ENCODE results near the gene GFY. TPM values are rescaled to one million over a fixed set of nuclear protein-coding genes. Genes with fewer than 3 reads are reported as not detected.
"Not testable (repeated sequence)": the region's sequence is repeated elsewhere in the genome, so short reads cannot be mapped to it uniquely, and the experiment has no call there.

Gene GFY
- polyA plus RNA-seq, 3 donors = not detected

DNA sequence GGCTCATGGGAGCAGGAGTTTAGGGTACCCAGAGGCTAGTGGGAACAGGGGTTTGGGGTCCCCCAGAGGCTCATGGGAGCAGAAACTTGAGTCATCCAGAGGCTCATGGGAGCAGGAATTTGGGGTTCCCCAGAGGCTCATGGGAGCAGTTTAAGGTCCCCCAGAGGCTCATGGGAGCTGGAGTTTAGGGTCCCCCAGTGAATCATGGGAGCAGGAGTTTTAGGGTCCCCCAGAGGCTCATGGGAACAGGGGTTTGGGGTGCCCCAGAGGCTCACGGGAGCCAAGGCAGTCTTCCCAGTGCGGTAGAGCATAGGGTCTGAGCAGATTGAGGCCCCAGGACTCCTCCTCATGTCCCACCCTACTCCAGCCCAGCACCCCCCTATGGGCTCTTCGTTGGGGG lies 40.2 kb downstream of the GFY start:
- no peak for DNase-seq (ENCODE audit: low read depth in 3 of 3, low spot score in 2 of 3)

DNA sequence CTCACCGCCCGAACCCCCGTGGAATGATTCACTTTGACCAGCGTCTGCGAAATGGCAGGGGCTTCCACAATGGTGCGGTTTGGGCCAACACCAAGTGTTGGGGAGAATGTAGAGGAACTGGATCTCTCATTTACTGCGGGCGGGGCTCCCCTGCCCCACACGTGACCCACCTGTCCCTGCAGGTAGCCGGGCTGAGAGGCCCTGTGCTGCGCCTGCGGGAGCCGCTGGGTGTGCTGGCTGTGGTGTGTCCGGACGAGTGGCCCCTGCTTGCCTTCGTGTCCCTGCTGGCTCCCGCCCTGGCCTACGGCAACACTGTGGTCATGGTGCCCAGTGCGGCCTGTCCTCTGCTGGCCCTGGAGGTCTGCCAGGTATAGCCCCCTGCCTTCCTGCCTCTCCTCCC lies 43.0 kb downstream of the GFY start:
- DNase-seq (ENCODE audit: low read depth in 3 of 3, low spot score in 2 of 3) = no peak

DNA sequence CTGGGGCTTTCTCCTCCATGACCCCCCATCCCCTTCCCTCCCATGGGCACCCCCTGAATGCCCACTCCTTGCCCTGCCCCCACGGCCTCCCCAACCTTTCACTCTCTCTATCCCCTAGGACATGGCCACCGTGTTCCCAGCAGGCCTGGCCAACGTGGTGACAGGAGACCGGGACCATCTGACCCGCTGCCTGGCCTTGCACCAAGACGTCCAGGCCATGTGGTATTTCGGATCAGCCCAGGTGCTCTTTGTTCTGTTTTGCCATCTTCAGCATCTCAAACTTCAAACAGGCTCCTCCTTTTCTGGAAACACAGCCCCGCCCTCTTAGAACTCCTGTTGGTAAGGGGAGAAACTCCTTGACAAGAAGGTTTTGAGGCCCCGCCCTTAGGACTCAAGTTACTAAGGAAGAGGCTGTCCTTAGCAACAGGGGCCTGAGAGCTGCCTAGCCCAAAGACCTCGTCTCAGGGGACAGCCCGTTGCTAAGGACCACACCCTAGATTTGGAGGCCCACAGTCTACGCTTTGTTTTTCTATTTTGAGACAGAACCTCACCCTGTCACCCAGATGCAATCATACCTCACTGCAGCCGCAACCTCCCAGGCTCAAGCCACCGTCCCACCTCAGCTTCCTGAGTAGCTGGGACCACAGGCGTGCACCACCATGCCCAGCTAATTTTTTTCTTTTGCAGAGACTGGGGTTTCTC lies 43.7 kb downstream of the GFY start:
- no peak for DNase-seq (ENCODE audit: low read depth in 3 of 3, low spot score in 2 of 3)

DNA sequence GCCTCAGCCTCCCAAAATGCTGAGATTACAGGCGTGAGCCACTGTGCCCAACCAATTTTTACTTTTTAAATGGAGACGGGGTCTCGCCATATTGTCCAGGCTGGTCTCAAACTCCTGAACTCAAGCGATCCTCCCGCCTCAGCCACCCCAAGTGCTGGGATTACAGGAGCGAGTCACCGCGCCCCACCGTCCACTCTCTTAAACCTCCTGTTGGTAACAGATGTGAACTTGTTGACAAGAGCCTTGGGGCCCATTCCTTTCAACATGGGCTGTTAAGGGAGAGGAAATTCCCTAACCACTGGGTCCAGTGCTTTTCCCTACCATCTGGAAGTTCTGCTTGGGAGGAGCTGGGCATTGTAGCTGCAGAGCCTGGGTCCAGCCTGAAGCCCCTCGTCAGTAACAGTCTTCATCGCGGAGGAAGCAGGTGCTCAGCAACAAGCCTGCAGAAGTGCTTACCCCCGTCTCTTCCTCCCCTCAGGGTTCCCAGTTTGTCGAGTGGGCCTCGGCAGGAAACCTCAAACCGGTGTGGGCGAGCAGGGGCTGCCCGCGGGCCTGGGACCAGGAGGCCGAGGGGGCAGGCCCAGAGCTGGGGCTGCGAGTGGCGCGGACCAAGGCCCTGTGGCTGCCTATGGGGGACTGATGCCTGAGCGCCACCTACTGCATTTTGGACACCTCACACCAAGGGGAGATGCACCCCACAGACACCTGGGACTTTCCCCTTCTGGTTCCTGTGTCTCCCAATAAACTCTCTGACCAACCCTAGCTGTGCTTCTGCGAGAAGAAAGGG lies 44.8 kb downstream of the GFY start:
- no peak for DNase-seq (ENCODE audit: low read depth in 3 of 3, low spot score in 2 of 3)

DNA sequence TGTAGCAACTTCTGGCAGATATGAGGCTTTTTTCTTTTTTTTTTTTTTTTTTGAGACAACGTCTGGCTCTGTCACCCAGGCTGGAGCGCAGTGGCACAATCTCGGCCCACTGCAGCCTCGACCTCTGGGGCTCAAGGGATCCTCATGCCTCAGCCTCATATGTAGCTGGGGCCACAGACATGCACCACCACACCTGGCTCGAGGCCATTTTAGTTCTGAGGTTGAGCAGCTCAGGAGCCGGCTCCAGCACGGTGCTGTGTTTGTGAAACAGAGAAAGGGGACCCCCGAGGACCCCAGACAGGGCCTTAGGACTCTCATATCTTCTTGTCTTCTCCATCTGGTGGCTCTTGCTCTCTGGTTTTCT lies 45.4 kb downstream of the GFY start:
- no peak for DNase-seq (ENCODE audit: low read depth in 3 of 3, low spot score in 2 of 3)

DNA sequence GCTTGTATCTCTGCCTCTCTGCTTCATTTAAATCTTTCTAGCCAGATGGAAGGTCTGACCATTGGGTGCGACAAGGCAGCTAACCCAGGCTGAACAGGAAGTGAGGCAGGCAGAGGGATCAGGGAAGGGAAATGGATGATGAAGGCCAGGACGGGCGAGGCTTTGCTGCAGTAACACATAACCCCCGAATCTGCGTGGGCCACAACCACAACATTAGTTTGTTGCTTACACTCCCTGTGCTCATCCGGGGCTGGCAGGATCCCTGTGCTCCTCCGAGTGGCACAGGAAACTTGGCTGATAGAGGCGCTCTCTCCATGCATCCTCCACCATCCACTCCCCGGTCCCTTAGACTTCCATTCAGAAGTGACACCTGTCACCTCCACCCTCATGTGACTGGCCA lies 47.7 kb downstream of the GFY start:
- no peak for DNase-seq (ENCODE audit: low read depth in 3 of 3, low spot score in 2 of 3)

DNA sequence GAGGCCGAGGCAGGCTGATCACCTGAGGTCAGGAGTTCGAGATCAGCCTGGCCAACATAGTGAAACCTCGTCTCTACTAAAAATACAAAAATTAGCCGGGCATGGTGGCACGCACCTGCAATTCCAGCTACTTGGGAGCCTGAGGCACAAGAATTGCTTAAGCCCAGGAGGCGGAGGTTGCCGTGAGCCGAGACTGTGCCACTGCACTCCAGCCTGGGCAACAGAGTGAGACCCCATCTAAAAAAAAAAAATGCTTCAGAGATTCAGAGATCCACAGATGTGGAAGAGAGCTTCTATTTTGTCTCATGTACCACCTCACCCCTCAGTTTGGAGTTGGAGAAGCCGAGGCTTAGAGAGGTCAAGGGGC lies 48.3 kb downstream of the GFY start:
- DNase-seq (ENCODE audit: low read depth in 3 of 3, low spot score in 2 of 3) = not testable (repeated sequence)

DNA sequence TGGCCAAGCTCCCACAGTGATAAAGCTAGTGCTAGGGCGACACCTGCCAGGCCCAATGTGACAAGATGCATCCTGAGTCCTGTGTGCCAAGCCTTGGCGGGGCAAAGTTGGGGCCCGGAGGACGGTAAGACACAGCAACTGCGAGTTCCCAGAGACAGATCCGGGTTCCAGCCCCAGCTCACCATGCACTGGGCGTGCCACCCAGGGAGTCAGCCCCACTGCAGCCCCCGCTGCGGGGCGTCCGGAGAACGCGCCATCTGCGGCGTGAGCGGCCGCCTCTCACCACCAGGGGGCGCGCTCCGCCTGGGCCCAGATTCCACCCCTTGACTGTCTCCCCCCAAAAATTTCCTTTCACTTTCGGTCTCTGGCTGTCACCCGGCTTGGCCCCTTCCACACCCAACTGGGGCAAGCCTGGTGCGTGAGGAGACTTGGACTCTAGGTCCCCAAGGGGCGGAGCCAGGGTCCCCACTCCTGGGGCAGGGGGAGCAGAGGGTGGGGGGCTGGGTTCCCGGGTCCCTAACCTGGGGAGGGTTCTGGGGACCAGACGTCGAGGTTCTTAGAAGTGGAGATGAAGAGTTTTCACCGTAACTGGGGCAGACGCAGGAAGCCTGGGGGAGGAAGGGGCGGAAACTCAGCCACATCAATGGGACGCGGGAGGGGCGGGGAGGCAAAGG lies 48.8 kb downstream of the GFY start, which contains the start of gene FLT3LG:
FLT3LG (plus strand) TSS at position 348 of the 674 bp plus-strand sequence. CDS start 425 bp downstream, outside the sequence.
- no peak for DNase-seq (ENCODE audit: low read depth in 3 of 3, low spot score in 2 of 3)

DNA sequence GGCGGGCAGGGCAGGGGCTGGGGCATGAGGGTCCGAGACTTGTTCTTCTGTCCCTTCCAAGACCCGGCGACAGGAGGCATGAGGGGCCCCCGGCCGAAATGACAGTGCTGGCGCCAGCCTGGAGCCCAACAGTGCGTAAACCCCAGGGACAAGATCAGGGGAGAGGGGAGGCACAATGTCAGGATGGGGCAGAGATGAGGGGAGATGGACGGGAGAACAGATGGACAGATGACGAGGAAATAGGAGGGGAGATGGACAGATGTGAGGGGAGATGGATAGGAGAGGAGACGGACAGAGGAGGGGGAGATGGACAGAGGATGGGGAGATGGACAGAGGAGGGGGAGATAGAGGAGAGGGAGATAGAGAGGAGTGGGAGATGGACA lies 49.3 kb downstream of the GFY start:
- DNase-seq (ENCODE audit: low read depth in 3 of 3, low spot score in 2 of 3) = no peak

DNA sequence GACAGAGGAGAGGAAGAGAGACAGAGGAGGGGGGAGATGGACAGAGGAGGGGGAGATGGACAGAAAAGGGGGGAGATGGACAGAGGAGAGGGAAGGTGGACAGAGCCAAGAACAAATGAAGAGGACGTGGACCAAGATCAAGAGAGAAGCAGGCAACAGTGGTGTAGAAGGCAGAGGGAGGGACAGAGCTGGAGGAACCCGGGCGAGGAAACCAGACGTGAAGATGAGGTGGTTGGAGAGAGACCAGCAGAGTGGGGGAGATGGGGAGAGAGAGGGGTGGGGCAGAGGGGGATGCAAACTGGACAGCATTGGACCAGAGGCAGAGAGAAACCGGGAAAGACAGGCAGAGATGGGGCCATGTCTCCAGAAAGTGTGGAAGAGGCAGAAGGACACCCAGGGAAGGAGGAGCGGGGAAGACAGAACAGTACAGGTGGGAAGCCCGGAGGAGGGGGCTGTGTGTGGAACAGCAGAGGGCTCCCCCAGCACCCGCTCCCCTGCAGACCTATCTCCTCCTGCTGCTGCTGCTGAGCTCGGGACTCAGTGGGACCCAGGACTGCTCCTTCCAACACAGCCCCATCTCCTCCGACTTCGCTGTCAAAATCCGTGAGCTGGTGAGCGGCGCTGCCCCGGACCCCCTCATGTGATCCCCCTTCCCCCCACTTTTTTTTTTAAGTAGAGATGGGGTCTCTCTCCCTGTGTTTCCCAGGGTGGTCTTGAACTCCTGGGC lies 50.2 kb downstream of the GFY start:
- no peak for DNase-seq (ENCODE audit: low read depth in 3 of 3, low spot score in 2 of 3)

DNA sequence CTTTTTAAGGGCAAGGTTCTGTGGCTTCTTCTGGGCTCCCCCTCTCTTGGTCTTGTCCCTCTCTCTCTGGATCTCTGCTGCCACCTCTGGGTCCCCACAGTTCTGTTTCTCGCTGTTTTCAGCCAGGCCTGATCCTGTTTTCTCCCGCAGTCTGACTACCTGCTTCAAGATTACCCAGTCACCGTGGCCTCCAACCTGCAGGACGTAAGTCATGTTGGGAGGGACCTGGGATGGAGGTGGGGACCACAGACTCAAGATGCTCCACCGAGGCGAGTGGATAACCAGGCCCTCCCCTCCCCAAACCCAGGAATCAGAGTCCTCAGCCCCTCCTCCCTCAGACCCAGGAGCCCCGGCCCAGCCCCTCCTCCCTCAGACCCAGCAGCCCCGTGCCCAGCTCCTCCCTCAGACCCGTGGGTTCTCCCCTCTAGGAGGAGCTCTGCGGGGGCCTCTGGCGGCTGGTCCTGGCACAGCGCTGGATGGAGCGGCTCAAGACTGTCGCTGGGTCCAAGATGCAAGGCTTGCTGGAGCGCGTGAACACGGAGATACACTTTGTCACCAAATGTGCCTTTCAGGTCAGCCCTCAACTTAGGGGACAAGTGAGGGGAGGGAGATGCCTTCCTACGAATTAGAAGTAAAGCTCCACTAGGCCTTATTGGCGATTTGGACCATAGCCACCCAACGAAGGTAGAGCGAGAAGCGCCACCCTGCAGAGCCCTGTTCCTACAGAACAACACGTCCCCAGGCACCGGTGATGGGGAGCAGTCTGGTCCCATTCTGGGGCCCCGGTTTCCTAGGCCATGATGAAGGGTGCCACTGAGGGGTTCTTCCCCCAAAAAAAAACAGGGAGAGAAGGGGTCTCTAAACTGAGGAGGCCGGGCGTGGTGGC lies 51.0 kb downstream of the GFY start:
- no peak for DNase-seq (ENCODE audit: low read depth in 3 of 3, low spot score in 2 of 3)

Other genes starting within 250 kb of the GFY start
- 1 to 10 TPM; 2.4 to 2.6 (median 2.6) TPM for gene SLC6A16, start 100.2 kb upstream of the GFY start, polyA plus RNA-seq (ENCODE audit: insufficient read length in 3 of 3)
- 10 to 100 TPM; 32.7 to 37.7 (median 36.9) TPM for gene CD37, start 90.0 kb upstream of the GFY start, polyA plus RNA-seq (ENCODE audit: insufficient read length in 3 of 3)
- gene TEAD2, start 63.0 kb upstream of the GFY start, polyA plus RNA-seq (ENCODE audit: insufficient read length in 3 of 3) = 10 to 100 TPM; 86.1 to 89.1 (median 86.1) TPM
- 1 to 10 TPM; 4.5 to 5.3 (median 4.7) TPM for gene DKKL1, start 61.5 kb upstream of the GFY start, polyA plus RNA-seq (ENCODE audit: insufficient read length in 3 of 3)
- under 1 TPM; 0.14 to 0.45 (median 0.18) TPM for gene KASH5, start 37.1 kb upstream of the GFY start, polyA plus RNA-seq (ENCODE audit: insufficient read length in 3 of 3)
- gene PTH2, start 1.9 kb upstream of the GFY start, polyA plus RNA-seq (ENCODE audit: insufficient read length in 3 of 3) = not detected
- gene SLC17A7, start 16.1 kb downstream of the GFY start, polyA plus RNA-seq (ENCODE audit: insufficient read length in 3 of 3) = under 1 TPM; 0.25 to 0.33 (median 0.31) TPM
- 10 to 100 TPM; 81.1 to 84.9 (median 84.7) TPM for gene PIH1D1, start 26.4 kb downstream of the GFY start, polyA plus RNA-seq (ENCODE audit: insufficient read length in 3 of 3)
- 10 to 100 TPM; 14.5 to 15.0 (median 14.8) TPM for gene ALDH16A1, start 27.8 kb downstream of the GFY start, polyA plus RNA-seq (ENCODE audit: insufficient read length in 3 of 3)
- gene FLT3LG, start 48.8 kb downstream of the GFY start, polyA plus RNA-seq (ENCODE audit: insufficient read length in 3 of 3) = 1 to 10 TPM; 2.6 to 3.2 (median 2.7) TPM
- gene RPL13A, start 62.2 kb downstream of the GFY start, polyA plus RNA-seq (ENCODE audit: insufficient read length in 3 of 3) = 1,000 to 10,000 TPM; 2,089 to 2,580 (median 2,270) TPM
- 1,000 to 10,000 TPM; 2,847 to 3,056 (median 2,982) TPM for gene RPS11, start 71.0 kb downstream of the GFY start, polyA plus RNA-seq (ENCODE audit: insufficient read length in 3 of 3)
- gene FCGRT, start 87.3 kb downstream of the GFY start, polyA plus RNA-seq (ENCODE audit: insufficient read length in 3 of 3) = 100 to 1,000 TPM; 219 to 252 (median 230) TPM
- 10 to 100 TPM; 10.0 to 10.9 (median 10.2) TPM for gene RCN3, start 102.6 kb downstream of the GFY start, polyA plus RNA-seq (ENCODE audit: insufficient read length in 3 of 3)
- gene NOSIP, start 155.2 kb downstream of the GFY start, polyA plus RNA-seq (ENCODE audit: insufficient read length in 3 of 3) = 10 to 100 TPM; 61.2 to 69.1 (median 64.3) TPM
- gene PRRG2, start 155.9 kb downstream of the GFY start, polyA plus RNA-seq (ENCODE audit: insufficient read length in 3 of 3) = 1 to 10 TPM; 7.1 to 8.5 (median 7.1) TPM
- 10 to 100 TPM; 13.6 to 16.3 (median 15.1) TPM for gene PRR12, start 165.8 kb downstream of the GFY start, polyA plus RNA-seq (ENCODE audit: insufficient read length in 3 of 3)
- gene RRAS, start 214.8 kb downstream of the GFY start, polyA plus RNA-seq (ENCODE audit: insufficient read length in 3 of 3) = 10 to 100 TPM; 19.8 to 23.1 (median 21.3) TPM
- 10 to 100 TPM; 24.3 to 31.6 (median 25.6) TPM for gene SCAF1, start 216.8 kb downstream of the GFY start, polyA plus RNA-seq (ENCODE audit: insufficient read length in 3 of 3)
- 10 to 100 TPM; 37.6 to 41.5 (median 39.3) TPM for gene IRF3, start 240.5 kb downstream of the GFY start, polyA plus RNA-seq (ENCODE audit: insufficient read length in 3 of 3)
- gene BCL2L12, start 240.5 kb downstream of the GFY start, polyA plus RNA-seq (ENCODE audit: insufficient read length in 3 of 3) = 10 to 100 TPM; 16.4 to 21.9 (median 19.4) TPM

All from right renal cortex interstitium (tissue), 3 donors.